ENCODE data around the gene PIK3AP1.

Gene PIK3AP1

GRCh38 chr10:96588060-96588554, 132.2 kb downstream of the PIK3AP1 start:
- no peak for TF ChIP-seq CTCF (IDR thresholded peaks at IDR 0.05; ENCODE audit: low read depth, low read length)
- peak overlapping the region; percentile 97 for H3K4me3 ChIP-seq (ENCODE audit: low read depth, low read length)

- peak overlapping the region; percentile 97 for H3K4me3 ChIP-seq (ENCODE audit: low read depth, low read length)
- TF ChIP-seq CTCF (IDR thresholded peaks at IDR 0.05; ENCODE audit: low read depth, low read length), result no peak
These were observed 132.9 kb downstream of the PIK3AP1 start for GRCh38 chr10:96587264-96588059.

- peak within 1 kb of the TSS; percentile 97 for H3K4me3 ChIP-seq (ENCODE audit: low read depth, low read length)
- TF ChIP-seq CTCF (IDR thresholded peaks at IDR 0.05; ENCODE audit: low read depth, low read length), result no peak
These were observed 133.7 kb downstream of the PIK3AP1 start, which contains the start of gene TM9SF3 for GRCh38 chr10:96586419-96587263. TSS of gene TM9SF3 (minus strand) at chr10:96587012. CDS start at chr10:96586835, 177 bp downstream.

GRCh38 chr10:96585736-96586418, 134.4 kb downstream of the PIK3AP1 start:
- H3K4me3 ChIP-seq (ENCODE audit: low read depth, low read length), result peak overlapping the region; percentile 97
- no peak for TF ChIP-seq CTCF (IDR thresholded peaks at IDR 0.05; ENCODE audit: low read depth, low read length)

- no peak for TF ChIP-seq CTCF (IDR thresholded peaks at IDR 0.05; ENCODE audit: low read depth, low read length)
- H3K4me3 ChIP-seq (ENCODE audit: low read depth, low read length), result no peak overlapping the region
These were observed 135.8 kb downstream of the PIK3AP1 start for GRCh38 chr10:96584474-96584873.

- no peak for TF ChIP-seq CTCF (IDR thresholded peaks at IDR 0.05; ENCODE audit: low read depth, low read length)
- H3K4me3 ChIP-seq (ENCODE audit: low read depth, low read length), result no peak overlapping the region
These were observed 136.3 kb downstream of the PIK3AP1 start for GRCh38 chr10:96584035-96584434.

Measured in WI38 (cell line).